Measurements from ENCODE around the gene KDM3B.

The KDM3B gene

DNA sequence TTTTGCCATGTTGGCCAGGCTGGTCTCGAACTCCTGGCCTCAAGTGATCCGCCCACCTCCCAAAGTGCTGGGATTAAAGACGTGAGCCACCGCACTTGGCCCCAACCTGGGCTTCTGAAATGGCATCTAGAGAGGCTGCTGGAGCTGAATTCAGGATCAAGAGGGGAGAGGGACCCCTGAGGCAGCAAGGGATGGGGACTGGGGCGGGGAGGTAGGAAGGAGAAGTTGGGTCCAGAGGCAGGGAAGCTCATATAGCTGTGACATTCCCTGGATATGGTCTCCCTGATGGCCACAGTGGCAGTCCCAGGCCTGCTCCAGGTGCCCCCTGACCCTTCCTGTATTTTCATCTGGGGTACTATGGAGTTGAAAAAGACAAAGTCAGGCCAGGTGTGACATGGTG, 98.5 kb downstream of the KDM3B start:
- DNase-seq (ENCODE audit: low read depth in 3 of 3), result no peak

DNA sequence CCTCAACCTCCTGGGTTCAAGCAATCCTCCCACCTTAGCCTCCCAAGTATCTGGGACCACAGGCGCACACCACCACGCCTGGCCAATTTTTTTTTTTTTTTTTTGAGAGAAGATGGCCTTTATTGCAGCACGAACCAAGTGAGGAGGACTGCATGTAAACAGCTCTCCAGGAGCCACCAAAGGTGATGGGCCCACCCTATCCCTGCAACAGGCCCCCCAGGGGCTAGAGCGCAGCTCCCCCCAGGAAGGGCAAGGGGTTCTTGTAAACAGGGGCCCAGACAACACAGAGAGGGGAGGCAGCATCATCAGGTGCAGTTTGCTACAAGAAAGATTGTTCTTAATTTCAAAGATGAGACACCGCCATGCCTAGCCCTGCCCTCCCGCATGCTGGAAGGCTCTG, 100.2 kb downstream of the KDM3B start:
- DNase-seq (ENCODE audit: low read depth in 3 of 3), result no peak

DNA sequence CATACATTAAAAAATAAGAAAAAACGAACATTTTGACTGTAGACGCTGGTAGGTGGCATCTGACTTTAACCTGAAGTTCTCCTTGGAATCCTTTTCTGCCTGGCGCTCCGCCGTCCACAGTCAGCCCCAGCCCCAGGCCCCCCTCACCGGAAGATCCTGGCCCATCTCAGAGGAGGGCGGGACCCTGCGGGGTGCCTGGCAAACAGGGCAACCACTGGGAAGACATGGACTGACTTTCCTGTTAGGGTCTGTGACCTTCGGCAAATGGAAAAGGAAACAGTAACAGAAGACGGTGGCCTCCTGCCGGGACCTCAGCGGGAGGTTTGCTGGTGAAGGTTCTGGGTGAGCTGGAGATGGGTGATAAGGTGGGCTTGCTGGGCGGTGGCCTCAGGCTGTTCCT, 101.1 kb downstream of the KDM3B start:
- DNase-seq (ENCODE audit: low read depth in 3 of 3), result no peak

DNA sequence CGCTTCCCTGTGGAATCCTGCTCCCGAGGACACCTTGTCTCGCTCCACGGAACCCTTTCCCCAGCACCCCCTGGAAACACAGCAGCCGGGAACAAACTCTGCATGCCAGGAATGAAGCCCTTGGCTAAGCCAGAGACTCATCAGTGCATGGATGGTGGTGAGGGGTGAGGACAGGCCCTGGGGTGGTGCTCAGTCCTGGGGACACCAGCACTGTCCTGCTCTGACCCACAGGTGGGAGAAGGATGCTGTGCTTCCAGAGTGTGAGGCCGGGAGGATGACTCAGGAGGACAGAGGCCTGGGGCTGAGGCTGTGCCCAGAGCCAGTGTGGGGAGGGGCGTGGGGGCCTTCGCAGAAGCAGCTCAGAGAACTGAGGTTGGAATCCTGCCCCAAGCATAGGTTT, 101.6 kb downstream of the KDM3B start:
- DNase-seq (ENCODE audit: low read depth in 3 of 3), result no peak

DNA sequence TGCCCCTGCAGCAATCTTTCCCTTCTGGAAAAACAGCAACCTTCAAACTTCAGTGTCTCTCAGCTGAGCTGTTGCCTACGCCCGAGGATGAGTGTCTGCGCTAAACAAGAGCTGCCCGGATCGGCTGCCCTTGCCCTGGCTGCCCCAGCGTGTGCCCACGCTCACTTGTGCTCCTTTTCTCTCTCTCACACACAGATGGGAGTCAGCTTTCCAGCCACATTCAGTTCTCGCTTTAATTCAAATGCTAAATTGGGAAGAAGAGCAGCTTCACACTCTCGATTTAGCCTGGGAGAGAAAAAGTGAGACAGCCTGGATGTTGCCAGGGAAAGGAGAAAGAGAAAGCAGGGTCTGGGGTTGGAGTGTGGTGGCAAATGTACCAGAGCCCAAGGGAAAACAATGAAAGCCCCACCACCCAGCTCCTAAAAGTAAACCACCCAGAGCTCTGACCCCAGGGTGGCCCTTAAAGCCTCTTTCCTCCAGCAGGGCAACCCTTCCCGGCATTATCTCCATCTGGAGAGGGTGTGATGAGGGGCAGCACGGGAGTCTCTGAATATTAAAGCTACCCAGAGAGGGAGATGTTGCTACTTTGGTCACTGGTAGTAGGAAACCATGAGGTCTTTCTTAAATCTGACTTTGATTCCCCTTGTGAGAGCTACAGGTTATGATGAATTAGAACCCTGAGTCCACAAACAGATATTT, 102.9 kb downstream of the KDM3B start:
- DNase-seq (ENCODE audit: low read depth in 3 of 3), result no peak

DNA sequence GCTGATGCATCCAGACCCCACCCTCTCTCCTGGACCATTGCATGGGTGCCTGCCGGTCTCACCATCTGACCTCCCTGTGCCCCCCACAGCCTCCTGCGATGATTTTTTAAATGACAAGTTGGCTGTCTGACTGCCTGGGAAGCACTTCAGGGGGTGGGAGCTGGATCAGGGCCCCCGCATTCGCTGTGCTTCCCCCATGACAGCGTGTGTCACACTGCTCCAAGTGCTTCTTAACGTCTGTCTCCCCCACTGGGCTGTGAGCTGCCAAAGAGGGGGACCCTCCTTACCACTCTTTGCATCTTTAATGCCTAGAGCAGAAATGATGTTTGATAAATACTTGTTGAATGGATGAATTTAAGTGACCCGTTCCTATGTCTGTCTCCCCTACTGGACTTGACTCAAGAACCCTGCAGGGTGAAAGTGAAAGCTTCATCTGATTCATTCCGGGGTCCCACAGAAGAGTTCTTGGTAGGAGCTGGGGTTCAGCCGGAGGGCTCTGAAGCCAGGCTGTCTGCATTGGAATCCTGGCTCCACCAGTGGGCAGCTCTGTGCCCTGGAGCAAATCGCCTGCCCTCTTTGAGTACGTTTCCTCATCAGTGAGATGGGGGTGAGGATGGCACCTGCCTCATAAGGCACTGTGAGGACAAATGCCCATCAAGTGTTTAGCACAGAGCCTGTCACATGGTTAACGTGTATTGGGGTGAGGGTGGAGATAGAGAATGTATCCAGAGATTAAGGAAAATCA, 105.2 kb downstream of the KDM3B start:
- DNase-seq (ENCODE audit: low read depth in 3 of 3), result no peak

DNA sequence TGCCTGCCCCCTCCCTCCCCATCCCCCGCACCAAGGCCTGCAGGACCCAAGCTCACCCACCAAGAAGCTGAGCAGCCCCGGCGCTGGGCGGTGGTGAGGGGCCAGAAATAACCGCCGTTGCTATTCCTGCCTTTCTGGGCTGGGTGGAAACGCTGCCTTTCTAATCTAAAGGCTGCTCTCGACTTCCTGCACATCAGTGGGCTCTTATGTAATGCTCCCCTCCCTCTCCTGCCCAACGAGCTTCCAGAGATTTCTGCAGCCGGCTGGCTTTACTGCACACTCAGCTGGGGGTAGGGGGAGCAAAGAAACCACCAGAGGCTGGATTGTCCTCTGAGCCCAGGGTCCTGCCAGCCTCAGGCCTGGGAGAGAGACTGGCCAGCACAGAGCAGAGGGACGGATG, 105.9 kb downstream of the KDM3B start:
- DNase-seq (ENCODE audit: low read depth in 3 of 3), result no peak

DNA sequence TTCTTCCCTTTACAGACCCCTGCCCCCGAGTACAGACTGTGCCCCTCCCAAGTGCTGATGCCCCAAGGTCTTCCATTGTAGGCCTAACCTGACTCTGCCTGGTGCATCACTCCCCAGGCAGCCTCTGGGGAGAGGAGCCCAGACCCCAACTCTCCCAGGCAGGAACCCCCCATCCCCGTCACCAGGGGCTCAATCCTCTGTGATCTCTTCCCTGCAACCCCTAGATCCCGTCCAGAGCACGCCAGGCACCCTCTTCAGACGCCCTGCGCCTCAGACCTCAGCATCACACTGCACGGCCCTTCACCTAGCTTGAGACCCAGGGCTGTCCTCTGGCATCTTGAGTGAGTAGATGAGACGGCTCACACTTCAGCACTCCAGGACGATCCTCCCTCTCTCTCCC, 106.4 kb downstream of the KDM3B start:
- no peak for DNase-seq (ENCODE audit: low read depth in 3 of 3)

DNA sequence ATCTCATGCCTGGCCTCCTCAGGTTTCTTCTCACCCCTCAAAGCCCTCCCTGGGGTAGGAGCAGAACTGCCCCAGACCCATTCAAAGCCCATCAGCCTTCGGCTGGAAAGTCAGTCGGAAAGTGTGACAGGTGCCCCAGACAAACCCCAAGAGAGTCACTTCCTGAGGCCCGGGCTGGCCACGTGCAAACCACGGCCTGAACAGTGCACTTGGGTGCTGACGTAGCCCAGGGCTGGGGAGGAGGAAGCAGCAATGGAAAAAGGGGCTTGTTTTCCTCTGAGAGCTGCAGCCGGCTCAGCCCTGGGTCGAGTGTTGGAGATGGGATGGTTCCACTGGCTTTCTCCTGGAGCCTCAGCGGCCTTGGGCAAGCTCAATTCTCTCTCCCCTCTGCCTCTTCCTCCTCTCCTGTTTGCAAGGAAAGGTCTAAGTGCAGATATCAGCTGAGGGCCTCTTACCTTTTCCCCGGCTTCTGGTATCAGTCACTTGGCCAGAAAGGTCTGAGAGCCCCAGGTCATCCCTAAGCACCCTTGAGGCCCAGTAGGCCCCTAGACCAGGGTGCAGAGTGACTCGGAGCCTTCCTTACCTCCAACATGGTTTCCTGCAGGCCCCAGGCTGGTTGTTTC, 106.9 kb downstream of the KDM3B start:
- peak; percentile 66 to 84 (median 82) for DNase-seq (ENCODE audit: low read depth in 3 of 3)

DNA sequence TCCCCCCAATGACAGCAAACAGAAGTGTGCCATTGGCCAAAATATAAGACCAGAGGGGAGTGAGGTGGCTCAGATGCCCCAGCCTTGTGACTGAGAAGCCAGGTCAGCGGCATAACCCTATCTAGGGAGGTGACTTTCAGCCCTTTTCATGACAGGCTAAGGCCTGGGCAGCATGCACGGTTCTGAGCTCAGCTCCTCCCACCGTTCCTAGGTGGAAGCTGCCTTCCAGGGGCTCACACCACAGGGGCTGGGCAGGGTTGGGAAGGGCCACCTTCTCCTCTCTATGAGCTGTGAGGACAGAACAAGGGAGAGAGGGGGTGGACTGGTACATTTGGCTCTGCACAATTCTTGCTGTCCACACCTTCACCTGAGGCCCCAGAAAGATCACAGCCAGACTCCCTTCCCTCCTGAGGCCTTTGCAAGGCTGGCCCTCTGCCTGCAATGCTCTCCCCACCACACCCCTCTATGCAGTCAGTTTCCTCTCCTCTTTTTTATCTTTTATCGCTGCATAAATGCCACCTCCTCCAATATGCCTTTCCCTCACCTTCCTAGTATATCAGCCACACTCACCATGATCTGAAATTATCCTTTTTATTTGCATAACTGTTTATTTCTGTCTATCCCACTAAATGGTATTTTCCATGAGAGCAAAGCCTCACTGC, 107.7 kb downstream of the KDM3B start:
- no peak for DNase-seq (ENCODE audit: low read depth in 3 of 3)

DNA sequence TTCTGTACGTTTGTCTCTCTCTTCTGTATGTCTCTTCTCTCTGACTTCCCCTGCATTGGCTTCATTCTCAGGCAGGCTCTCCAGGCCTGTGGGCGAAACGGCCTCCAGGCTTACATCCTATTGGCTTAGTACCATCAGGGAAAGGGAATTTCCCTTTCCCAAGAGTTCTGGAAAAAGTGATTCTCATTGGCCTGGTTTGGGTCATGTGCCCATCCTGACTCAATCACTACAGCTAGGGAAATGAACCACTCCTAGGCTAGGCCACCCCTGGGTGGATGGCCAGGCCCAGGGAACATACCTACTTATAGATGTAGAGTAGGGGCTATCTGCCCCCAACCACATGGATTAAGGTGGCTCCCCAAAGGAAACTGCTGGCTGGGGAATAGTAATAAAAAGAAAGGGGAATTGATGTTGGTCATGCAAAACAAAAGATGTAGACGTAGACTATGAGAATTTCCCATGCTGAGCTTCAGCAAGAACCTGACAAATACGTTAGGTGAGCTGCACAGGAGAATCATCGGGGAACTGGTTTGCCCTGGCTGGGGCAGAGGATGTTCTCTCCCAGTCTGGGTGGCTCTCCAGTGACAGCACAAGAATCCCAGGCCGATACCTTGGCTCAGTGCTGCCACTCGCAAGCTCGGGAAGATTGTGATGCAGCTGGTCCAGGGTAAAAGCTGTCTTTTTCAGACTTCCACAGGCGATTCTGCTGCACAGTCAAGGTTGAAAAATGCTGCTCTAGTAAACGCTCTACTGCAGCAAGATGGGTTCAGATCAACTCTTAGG, 109.0 kb downstream of the KDM3B start:
- DNase-seq (ENCODE audit: low read depth in 3 of 3), result no peak

DNA sequence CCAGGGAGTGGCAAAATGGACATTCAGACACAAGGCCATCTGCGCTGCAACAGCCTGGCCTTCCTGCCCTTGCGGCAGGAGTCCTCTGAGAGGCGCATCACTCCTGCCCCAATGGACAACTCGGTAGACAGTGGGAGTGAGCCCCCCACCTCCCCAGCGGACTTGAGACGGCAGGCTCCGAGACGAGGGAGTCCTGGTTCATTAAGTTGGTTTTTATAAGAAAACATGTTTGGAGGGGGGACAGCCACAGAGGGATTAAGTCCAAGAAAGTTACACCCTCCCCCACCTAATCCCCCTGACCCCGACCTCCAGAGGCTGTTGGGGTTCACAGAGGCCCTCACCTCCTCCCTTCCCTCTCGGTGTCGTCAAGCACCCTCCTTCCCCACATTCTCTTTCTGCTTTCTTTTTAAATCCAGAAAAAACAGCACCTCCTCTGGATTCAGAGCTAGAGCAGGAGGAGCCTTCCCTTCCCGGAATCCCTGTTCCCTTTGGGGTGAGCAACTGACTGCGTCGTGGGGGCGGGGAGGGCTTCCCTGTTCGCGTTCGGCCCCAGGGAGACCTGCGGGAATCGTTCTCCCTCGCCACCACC, 111.0 kb downstream of the KDM3B start:
- DNase-seq (ENCODE audit: low read depth in 3 of 3), result no peak

DNA sequence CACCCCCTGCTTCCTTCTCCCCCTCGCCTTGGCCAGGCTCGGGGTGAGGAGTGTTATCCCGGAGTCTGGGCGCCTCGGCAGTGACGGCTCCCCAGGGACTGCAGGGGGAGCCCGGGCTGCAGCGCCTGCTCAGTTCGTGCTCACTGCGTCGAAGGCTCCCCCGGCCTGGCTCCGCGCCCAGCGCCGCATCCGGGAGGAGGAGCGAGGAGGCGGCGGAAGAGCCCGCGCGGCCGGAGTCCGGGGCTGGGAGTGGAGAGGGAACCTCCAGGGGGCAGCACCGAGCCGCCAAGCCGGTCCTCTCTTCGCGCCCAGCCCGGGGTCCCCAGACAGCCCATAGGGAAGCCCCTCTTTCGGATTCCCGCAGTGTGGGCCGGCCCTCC, 111.5 kb downstream of the KDM3B start:
- peak; percentile 83 to 90 (median 85) for DNase-seq (ENCODE audit: low read depth in 3 of 3)

DNA sequence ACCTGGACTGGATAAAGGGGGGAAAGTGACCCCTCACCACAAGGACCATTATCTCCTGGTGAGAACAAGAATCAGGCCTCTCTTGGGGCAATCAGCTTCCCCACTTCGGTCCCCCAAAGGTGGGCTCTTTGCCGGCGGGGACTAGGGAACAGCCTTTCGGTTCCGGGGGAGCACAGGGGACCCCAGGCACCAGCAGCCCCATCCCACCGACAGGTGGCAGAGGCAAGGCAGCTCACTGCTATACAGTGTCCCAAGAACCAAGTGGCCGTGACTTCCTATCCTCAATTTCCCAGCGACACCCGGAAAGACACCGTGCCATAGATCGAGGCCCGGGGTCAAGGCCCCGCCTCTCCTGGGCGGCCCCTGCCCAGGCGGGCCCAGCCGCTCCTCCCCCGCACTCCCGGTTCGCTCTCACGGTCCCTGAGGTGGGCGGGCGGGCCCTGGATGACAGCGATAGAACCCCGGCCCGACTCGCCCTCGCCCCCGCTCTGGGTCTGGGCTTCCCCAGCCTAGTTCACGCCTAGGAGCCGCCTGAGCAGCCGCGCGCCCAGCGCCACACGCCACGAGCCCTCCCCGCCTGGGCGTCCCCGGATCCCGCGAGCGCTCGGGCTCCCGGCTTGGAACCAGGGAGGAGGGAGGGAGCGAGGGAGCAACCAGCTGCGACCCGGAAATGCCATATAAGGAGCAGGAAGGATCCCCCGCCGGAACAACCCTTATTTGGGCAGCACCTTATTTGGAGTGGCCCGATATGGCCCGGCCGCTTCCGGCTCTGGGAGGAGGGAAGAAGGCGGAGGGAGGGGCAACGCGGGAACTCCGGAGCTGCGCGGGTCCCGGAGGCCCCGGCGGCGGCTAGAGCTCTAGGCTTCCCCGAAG, 112.1 kb downstream of the KDM3B start:
- peak; percentile 91 to 94 (median 94) for DNase-seq (ENCODE audit: low read depth in 3 of 3)

DNA sequence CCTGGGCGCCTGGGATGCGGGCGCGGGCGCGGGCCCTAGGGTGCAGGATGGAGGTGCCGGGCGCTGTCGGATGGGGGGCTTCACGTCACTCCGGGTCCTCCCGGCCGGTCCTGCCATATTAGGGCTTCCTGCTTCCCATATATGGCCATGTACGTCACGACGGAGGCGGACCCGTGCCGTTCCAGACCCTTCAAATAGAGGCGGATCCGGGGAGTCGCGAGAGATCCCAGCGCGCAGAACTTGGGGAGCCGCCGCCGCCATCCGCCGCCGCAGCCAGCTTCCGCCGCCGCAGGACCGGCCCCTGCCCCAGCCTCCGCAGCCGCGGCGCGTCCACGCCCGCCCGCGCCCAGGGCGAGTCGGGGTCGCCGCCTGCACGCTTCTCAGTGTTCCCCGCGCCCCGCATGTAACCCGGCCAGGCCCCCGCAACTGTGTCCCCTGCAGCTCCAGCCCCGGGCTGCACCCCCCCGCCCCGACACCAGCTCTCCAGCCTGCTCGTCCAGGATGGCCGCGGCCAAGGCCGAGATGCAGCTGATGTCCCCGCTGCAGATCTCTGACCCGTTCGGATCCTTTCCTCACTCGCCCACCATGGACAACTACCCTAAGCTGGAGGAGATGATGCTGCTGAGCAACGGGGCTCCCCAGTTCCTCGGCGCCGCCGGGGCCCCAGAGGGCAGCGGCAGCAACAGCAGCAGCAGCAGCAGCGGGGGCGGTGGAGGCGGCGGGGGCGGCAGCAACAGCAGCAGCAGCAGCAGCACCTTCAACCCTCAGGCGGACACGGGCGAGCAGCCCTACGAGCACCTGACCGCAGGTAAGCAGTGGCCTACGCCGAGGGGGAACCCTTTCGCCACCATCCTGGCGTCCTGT, 113.0 kb downstream of the KDM3B start, which contains the start of gene EGR1:
Gene EGR1, plus strand, starts transcription at position 219 of the 864 bp plus-strand sequence. Its CDS starts 283 bp downstream, at position 502.
- peak; percentile 87 to 94 (median 93) for DNase-seq (ENCODE audit: low read depth in 3 of 3)

DNA sequence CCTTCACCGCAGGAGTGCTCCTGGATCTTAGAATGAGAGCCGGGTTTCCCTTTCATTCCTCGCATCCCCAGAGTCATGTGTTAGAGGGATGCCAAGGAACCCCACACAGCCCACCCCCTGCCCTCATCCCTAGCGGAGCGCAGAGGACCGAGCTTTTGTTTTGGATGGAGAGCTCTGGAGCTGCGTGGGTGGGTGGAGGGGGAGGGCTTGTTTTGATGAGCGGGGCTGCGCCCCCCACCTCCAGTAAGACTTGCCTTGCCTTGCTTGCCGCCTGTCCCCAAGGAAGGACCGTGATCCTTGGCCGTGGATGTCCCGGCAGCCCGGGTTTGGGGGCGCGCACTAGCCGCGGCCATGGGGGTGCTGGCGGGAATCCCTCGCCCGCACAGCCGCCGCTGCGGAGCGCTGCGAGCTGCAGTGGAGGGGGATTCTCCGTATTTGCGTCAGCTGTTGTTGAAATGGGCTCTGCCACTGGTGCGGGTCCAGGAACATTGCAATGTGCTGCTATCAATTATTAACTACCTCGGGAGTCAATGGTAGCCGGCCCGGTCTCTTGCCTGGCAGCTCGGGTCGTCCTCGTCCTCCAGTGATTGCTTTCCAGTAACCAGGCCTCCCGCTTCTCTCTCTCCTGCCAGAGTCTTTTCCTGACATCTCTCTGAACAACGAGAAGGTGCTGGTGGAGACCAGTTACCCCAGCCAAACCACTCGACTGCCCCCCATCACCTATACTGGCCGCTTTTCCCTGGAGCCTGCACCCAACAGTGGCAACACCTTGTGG, 113.8 kb downstream of the KDM3B start:
- DNase-seq (ENCODE audit: low read depth in 3 of 3), result no peak

DNA sequence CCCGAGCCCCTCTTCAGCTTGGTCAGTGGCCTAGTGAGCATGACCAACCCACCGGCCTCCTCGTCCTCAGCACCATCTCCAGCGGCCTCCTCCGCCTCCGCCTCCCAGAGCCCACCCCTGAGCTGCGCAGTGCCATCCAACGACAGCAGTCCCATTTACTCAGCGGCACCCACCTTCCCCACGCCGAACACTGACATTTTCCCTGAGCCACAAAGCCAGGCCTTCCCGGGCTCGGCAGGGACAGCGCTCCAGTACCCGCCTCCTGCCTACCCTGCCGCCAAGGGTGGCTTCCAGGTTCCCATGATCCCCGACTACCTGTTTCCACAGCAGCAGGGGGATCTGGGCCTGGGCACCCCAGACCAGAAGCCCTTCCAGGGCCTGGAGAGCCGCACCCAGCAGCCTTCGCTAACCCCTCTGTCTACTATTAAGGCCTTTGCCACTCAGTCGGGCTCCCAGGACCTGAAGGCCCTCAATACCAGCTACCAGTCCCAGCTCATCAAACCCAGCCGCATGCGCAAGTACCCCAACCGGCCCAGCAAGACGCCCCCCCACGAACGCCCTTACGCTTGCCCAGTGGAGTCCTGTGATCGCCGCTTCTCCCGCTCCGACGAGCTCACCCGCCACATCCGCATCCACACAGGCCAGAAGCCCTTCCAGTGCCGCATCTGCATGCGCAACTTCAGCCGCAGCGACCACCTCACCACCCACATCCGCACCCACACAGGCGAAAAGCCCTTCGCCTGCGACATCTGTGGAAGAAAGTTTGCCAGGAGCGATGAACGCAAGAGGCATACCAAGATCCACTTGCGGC, 114.6 kb downstream of the KDM3B start:
- DNase-seq (ENCODE audit: low read depth in 3 of 3), result peak in 1 of 3 experiments; percentile 18
